DOHH2 (cell line): Measurements from ENCODE around the gene DEF6.

Source experiments
- CTCF ChIP-seq: fragments of 200-600 bp; sonication (generic); IDR thresholded peaks from one replicate; pipeline ENCODE4 v1.5.1; 2014; ENCODE audit warnings: antibody characterized with exemption, mild to moderate bottlenecking, low read depth, low read length; ENCODE audit not compliant: poor library complexity, severe bottlenecking
- EZH2phosphoT487 ChIP-seq: fragments of 200-600 bp; sonication (generic); IDR thresholded peaks from 2 replicates; pipeline ENCODE4 v1.6.1; 2017; ENCODE audit warnings: borderline replicate concordance, mild to moderate bottlenecking, antibody characterized with exemption, low read length, moderate library complexity, mixed read lengths

DNA sequence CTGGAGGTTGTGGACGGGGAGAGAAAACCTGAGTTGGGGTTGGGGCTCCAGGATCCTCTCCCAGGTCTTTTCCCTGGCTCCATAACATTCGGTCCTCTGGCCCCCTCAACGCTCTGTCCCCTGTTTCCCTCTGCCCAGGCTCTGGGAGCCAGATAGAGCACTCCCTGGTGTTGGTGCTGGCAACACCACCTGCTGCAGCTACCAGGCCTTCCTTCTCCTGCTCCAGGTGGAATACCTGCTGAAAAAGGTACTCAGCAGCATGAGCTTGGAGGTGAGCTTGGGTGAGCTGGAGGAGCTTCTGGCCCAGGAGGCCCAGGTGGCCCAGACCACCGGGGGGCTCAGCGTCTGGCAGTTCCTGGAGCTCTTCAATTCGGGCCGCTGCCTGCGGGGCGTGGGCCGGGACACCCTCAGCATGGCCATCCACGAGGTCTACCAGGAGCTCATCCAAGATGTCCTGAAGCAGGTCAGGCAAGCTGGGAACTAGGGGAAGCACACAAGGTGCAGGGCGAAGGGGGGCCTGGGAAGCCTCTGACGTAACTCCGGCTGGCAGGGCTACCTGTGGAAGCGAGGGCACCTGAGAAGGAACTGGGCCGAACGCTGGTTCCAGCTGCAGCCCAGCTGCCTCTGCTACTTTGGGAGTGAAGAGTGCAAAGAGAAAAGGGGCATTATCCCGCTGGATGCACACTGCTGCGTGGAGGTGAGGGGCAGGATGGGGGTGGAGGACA is 14.6 kb downstream of the DEF6 start:
- TF ChIP-seq CTCF = no peak
- TF ChIP-seq EZH2phosphoT487 = no peak
